Measurements from ENCODE around the gene APLF.

DNA sequence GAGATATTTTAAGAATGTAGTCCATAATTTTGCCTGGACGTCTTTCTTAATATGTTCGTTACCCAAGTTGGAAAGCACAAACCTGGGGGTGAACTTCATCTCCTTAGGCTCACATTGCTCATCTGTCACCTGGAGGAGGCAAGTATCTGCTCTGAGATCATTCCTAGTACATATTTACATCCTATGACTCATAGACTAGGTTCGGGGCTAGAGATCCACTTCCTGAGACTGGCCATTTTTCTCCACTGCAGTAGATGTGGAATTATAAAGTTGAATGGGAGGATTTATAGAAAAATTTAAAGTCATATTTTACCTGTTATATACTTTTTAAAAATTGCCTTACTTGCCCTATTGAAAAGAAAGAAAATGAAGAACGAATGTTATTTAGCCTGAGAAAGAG, 98.5 kb downstream of the APLF start:
- TF ChIP-seq, protein P1, sequence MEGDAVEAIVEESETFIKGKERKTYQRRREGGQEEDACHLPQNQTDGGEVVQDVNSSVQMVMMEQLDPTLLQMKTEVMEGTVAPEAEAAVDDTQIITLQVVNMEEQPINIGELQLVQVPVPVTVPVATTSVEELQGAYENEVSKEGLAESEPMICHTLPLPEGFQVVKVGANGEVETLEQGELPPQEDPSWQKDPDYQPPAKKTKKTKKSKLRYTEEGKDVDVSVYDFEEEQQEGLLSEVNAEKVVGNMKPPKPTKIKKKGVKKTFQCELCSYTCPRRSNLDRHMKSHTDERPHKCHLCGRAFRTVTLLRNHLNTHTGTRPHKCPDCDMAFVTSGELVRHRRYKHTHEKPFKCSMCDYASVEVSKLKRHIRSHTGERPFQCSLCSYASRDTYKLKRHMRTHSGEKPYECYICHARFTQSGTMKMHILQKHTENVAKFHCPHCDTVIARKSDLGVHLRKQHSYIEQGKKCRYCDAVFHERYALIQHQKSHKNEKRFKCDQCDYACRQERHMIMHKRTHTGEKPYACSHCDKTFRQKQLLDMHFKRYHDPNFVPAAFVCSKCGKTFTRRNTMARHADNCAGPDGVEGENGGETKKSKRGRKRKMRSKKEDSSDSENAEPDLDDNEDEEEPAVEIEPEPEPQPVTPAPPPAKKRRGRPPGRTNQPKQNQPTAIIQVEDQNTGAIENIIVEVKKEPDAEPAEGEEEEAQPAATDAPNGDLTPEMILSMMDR (conservative IDR thresholded peaks at IDR 0.05; ENCODE audit: low read depth, low read length): no peak
- no peak for TF ChIP-seq EZH2 (IDR thresholded peaks at IDR 0.05; ENCODE audit: borderline replicate concordance, low read depth, low read length, poor library complexity, severe bottlenecking)
